ENCODE measurements around the gene ABCB8. TPM values are rescaled to one million over a fixed set of nuclear protein-coding genes. Genes with fewer than 3 reads are reported as not detected.
A peak's percentile ranks its signal among the peaks of the same experiment; 100 is the strongest.

The ABCB8 gene
- polyA plus RNA-seq, 1 of the 3 experiments (the other 2 are of a cell fraction), result 36.0 TPM

- no peaks in the 10 kb centered on the region for H3K27me3 ChIP-seq (ENCODE audit: insufficient read depth)
- H3F3A ChIP-seq (replicated peaks; ENCODE audit: insufficient read depth), result peaks cover 15% of the 10 kb centered on the region
- no peak overlapping the region for H2AFZ ChIP-seq (ENCODE audit: low read depth)
- TF ChIP-seq MEF2A (IDR thresholded peaks at IDR 0.05; ENCODE audit: borderline replicate concordance, low read depth), result no peak
- no peak for TF ChIP-seq JUND (IDR thresholded peaks at IDR 0.05)
- TF ChIP-seq POLR2AphosphoS5 (IDR thresholded peaks at IDR 0.05; ENCODE audit: low read depth, low read length), result no peak
- TF ChIP-seq SMC3 (IDR thresholded peaks at IDR 0.05; ENCODE audit: low read depth, low read length), result no peak
- TF ChIP-seq RAD21 (IDR thresholded peaks at IDR 0.05; ENCODE audit: low read length), result no peak
- no peak for TF ChIP-seq RCOR1 (IDR thresholded peaks at IDR 0.05; ENCODE audit: low read length)
- no peak for TF ChIP-seq YY1 (IDR thresholded peaks at IDR 0.05; ENCODE audit: low read depth)
- no peak for TF ChIP-seq ELF1 (IDR thresholded peaks at IDR 0.05)
- no peak for TF ChIP-seq NFIC (IDR thresholded peaks at IDR 0.05; ENCODE audit: borderline replicate concordance)
- TF ChIP-seq EP300 (IDR thresholded peaks at IDR 0.05; ENCODE audit: borderline replicate concordance in 1 of 2, low read depth in 1 of 2, low read length in 1 of 2), result no peak
- no peak for TF ChIP-seq NRF1 (IDR thresholded peaks at IDR 0.05; ENCODE audit: low read depth, low read length)
- no peak for TF ChIP-seq FOSL2 (IDR thresholded peaks at IDR 0.05; ENCODE audit: borderline replicate concordance, low read depth)
- no peak for TF ChIP-seq IRF3 (IDR thresholded peaks at IDR 0.05; ENCODE audit: low read depth, low read length)
- no peak for TF ChIP-seq TEAD4 (IDR thresholded peaks at IDR 0.05; ENCODE audit: borderline replicate concordance, insufficient read depth)
- TF ChIP-seq MXI1 (IDR thresholded peaks at IDR 0.05; ENCODE audit: low read depth, low read length), result no peak
- no peak for TF ChIP-seq RXRA (IDR thresholded peaks at IDR 0.05; ENCODE audit: borderline replicate concordance, low read depth)
- H3K9ac ChIP-seq, result no peak overlapping the region
- 93% methylated on average over 7 of the region's 7 CpGs for WGBS (ENCODE audit: low lambda C conversion rate)
- no peak overlapping the region for H3K4me2 ChIP-seq
- no peaks in the 10 kb centered on the region for H3K9me2 ChIP-seq
- H3K79me2 ChIP-seq (ENCODE audit: insufficient read depth), result peaks cover 93% of the 10 kb centered on the region
- POLR2A ChIA-PET, result interaction anchor here (0.8 kb wide), 1 partner anchor 135 kb away, joined by 3 read pairs; no protein-coding TSS in a partner anchor
- peaks cover 86% of the 10 kb centered on the region for H4K20me1 ChIP-seq (ENCODE audit: insufficient read depth)
- no peak overlapping the region for H3K4me3 ChIP-seq (ENCODE audit: low read depth in 2 of 2, low read length in 1 of 2)
- no peak overlapping the region for H3K27ac ChIP-seq (ENCODE audit: low read depth in 2 of 2, low read length in 1 of 2)
- peaks cover 15 to 26% of the 10 kb centered on the region in 2 experiments for H3K4me1 ChIP-seq (ENCODE audit: control insufficient read depth in 1 of 2, insufficient read depth in 2 of 2, low read depth in 1 of 2, low read length in 1 of 2)
- DNase-seq, result no peak
- CTCF ChIA-PET, result interaction anchor here (0.9 to 21.3 kb wide), 11 partner anchors 18 to 192 kb away, joined by 3 to 474 read pairs (median 4); partner anchors contain the start of genes ABCB8 and ASIC3
- peaks cover 0 to 11% of the 10 kb centered on the region in 2 experiments for H3K36me3 ChIP-seq (replicated peaks in 1 of 2; ENCODE audit: control insufficient read depth in 1 of 2, insufficient read depth in 2 of 2, low read length in 1 of 2)
- H3K9me3 ChIP-seq, result no peaks in the 10 kb centered on the region
Observed at GRCh38 chr7:151091003-151091402, 62.8 kb downstream of the ABCB8 start.

GRCh38 chr7:151091431-151091830 lies 63.2 kb downstream of the ABCB8 start:
- peaks cover 97% of the 10 kb centered on the region for H3K79me2 ChIP-seq (ENCODE audit: insufficient read depth)
- no peak overlapping the region for H3K4me2 ChIP-seq
- WGBS (ENCODE audit: low lambda C conversion rate), result 90% methylated on average over 6 of the region's 6 CpGs
- DNase-seq, result no peak
- no peak overlapping the region for H3K27ac ChIP-seq (ENCODE audit: low read depth in 2 of 2, low read length in 1 of 2)
- H3K4me3 ChIP-seq (ENCODE audit: low read depth in 2 of 2, low read length in 1 of 2), result no peak overlapping the region; a peak in 1 of 4 replicates
- peaks cover 0 to 11% of the 10 kb centered on the region in 2 experiments for H3K36me3 ChIP-seq (replicated peaks in 1 of 2; ENCODE audit: control insufficient read depth in 1 of 2, insufficient read depth in 2 of 2, low read length in 1 of 2)
- peaks cover 90% of the 10 kb centered on the region for H4K20me1 ChIP-seq (ENCODE audit: insufficient read depth)
- no peaks in the 10 kb centered on the region for H3K9me2 ChIP-seq
- H3K4me1 ChIP-seq (ENCODE audit: control insufficient read depth in 1 of 2, insufficient read depth in 2 of 2, low read depth in 1 of 2, low read length in 1 of 2), result peaks cover 15 to 26% of the 10 kb centered on the region in 2 experiments
- H3F3A ChIP-seq (replicated peaks; ENCODE audit: insufficient read depth), result peaks cover 15% of the 10 kb centered on the region
- no peak overlapping the region for H3K9ac ChIP-seq
- CTCF ChIA-PET, result interaction anchor here (0.8 to 21.3 kb wide), 11 partner anchors 18 to 111 kb away, joined by 3 to 474 read pairs (median 3); partner anchors contain the start of gene ASIC3
- no peaks in the 10 kb centered on the region for H3K9me3 ChIP-seq
- H2AFZ ChIP-seq (ENCODE audit: low read depth), result no peak overlapping the region
- H3K27me3 ChIP-seq (ENCODE audit: insufficient read depth), result no peaks in the 10 kb centered on the region
- POLR2A ChIA-PET, result no interaction called here
- TF ChIP-seq REST (IDR thresholded peaks at IDR 0.05; ENCODE audit: low read depth, low read length), result no peak
- peak; percentile 67 for TF ChIP-seq CTCF (IDR thresholded peaks at IDR 0.05)
- TF ChIP-seq MXI1 (IDR thresholded peaks at IDR 0.05; ENCODE audit: low read depth, low read length), result no peak
- no peak for TF ChIP-seq RXRA (IDR thresholded peaks at IDR 0.05; ENCODE audit: borderline replicate concordance, low read depth)
- no peak for TF ChIP-seq EP300 (IDR thresholded peaks at IDR 0.05; ENCODE audit: borderline replicate concordance in 1 of 2, low read depth in 1 of 2, low read length in 1 of 2)
- TF ChIP-seq FOSL2 (IDR thresholded peaks at IDR 0.05; ENCODE audit: borderline replicate concordance, low read depth), result no peak
- TF ChIP-seq RFX5 (IDR thresholded peaks at IDR 0.05; ENCODE audit: low read length), result no peak
- TF ChIP-seq SIN3A (IDR thresholded peaks at IDR 0.05; ENCODE audit: borderline replicate concordance, low read depth, low read length), result no peak
- TF ChIP-seq USF2 (IDR thresholded peaks at IDR 0.05; ENCODE audit: borderline replicate concordance, low read depth, low read length), result no peak
- TF ChIP-seq MEF2A (IDR thresholded peaks at IDR 0.05; ENCODE audit: borderline replicate concordance, low read depth), result no peak

All from SK-N-SH (cell line).